Measurements from ENCODE around the gene CCDC7.

GRCh38 chr10:32887481-32887880 is 441.5 kb downstream of the CCDC7 start:
- no peak for TF ChIP-seq CTCF (IDR thresholded peaks at IDR 0.05)
- no peak for TF ChIP-seq ZNF121 (CRISPR knock-in tag; IDR thresholded peaks at IDR 0.05)
- no peak for TF ChIP-seq CREM (CRISPR knock-in tag; IDR thresholded peaks at IDR 0.05)
- TF ChIP-seq MXD4 (CRISPR knock-in tag; IDR thresholded peaks at IDR 0.05; ENCODE audit: borderline replicate concordance): no peak
- no peak for TF ChIP-seq TEAD4 (CRISPR knock-in tag; IDR thresholded peaks at IDR 0.05)
